Measurements from ENCODE around the gene ASCL3. TPM values are rescaled to one million over a fixed set of nuclear protein-coding genes. Genes with fewer than 3 reads are reported as not detected.
"Not testable (repeated sequence)": the region's sequence is repeated elsewhere in the genome, so short reads cannot be mapped to it uniquely, and the experiment has no call there.

ASCL3 gene
- total RNA-seq (2014; rRNA removed; shearing (Covaris generic)): not detected in 2 replicates

DNA sequence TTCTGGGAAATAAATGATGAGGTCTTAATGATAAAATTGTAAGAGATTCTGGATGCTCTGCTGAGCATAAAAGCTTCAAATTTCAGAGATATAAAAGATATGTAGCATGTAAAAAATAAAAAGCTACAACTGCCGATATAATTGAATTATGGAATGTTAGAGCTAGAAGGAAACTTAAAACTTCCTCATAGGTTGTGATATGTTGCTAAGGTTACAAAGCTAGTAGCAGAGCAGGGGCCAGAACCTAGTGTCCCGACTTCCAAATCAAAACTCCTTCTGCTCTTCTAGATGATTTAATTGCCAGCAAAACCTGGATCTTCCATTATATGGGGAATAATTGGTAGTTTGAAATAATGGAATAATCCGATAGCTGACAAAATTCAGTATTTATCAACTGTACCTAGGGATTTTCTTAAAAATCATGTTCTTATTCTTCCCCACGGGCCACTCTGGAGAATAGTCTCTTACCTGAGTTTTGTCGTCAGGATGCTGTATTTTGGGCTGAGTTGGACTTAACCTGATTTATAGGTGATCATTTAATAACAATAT, at the start of gene ASCL3:
Gene ASCL3, minus strand, starts transcription at position 499 of the 549 bp plus-strand sequence. CDS start 4,855 bp downstream, outside the sequence.
- no peak for DNase-seq (ENCODE audit: low spot score)

- no peak for DNase-seq (ENCODE audit: low spot score)
Measured at GRCh38 chr11:8989453-8989852, 46.6 kb upstream of the ASCL3 start.

GRCh38 chr11:8988329-8989234, 45.8 kb upstream of the ASCL3 start:
- no peak for DNase-seq (ENCODE audit: low spot score)

DNA sequence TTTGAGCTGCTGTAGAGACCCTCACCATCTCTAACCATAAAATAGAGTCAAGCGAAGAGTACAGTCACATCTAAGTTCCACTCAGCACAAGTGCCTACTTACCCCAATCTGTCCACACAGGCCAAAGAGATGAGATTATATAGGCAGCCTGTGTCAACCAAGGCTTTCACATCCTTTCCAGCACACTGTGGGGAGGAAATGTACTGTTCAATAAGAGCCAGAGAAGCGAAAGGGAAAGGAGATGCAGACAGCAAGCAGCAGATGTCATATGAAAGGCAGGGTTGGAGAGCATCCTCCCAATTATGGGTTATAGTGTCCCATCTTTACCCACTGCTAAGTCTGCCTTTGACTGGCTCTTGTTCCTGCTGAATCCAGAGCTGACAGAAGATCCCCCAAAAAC, 44.6 kb upstream of the ASCL3 start:
- DNase-seq (ENCODE audit: low spot score): no peak

DNA sequence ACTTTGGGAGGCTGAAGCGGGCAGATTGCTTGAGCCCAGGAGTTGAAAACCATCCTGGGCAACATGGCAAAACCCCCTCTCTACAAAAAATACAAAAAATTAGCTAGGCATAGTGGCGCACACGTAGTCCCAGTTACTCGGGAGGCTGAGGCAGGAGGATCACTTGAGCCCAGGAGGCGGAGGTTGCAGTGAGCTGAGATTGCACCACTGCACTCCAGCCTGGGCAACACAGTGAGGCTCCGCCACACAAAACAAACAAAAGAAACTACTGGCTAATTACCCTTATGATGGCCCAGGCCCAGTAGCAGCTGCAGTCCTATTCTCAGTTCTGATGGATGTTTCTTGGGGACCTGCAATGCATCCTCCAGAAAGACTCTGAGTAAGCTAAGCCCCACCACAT, 44.0 kb upstream of the ASCL3 start:
- DNase-seq (ENCODE audit: low spot score): not testable (repeated sequence)

- no peak for DNase-seq (ENCODE audit: low spot score)
Measured at GRCh38 chr11:8985462-8985861, 42.6 kb upstream of the ASCL3 start.

DNA sequence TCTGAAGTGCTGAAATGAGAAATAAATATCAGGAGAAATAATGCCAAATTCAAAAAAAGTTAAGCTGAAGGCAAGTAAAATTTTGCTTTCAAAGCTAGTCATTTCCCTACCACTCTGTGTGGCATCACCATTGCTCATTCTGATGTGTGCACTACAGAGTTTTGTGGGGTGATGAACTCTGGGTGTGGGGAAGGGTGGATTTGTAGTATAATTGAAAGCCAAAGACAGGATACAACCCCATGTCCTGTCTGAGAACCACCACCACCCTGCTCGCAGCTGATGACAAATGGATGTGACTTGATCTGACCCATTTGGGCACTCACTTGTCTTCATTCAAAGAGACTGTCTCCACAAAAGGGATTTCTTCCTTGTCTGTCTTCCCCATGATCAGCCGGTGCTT, 40.7 kb upstream of the ASCL3 start:
- no peak for DNase-seq (ENCODE audit: low spot score)

- DNase-seq (ENCODE audit: low spot score): no peak
Measured at GRCh38 chr11:8980485-8980884, 37.7 kb upstream of the ASCL3 start.

GRCh38 chr11:8979365-8979764, 36.5 kb upstream of the ASCL3 start:
- DNase-seq (ENCODE audit: low spot score): not testable (repeated sequence)

DNA sequence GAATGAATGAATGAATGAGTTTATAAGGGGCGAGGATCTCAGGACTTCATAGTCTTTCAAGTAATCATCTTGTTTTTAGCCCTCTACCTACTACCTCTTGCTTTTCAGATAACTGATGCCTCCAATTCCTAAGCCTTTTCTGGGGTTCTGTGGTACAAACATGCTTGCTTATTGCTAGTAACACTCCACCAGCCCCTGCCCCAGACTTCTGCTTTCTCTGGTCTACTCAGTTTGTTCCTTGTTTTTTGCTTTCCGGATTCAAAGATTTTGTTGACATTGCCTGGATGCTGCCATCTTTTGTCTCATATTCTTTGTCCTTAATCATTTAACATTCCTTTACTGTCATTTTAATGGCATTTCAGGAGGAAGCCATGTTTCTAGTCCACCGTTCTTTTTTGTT, 30.3 kb upstream of the ASCL3 start:
- no peak for DNase-seq (ENCODE audit: low spot score)

GRCh38 chr11:8971924-8972316, 29.1 kb upstream of the ASCL3 start:
- DNase-seq (ENCODE audit: low spot score): no peak

DNA sequence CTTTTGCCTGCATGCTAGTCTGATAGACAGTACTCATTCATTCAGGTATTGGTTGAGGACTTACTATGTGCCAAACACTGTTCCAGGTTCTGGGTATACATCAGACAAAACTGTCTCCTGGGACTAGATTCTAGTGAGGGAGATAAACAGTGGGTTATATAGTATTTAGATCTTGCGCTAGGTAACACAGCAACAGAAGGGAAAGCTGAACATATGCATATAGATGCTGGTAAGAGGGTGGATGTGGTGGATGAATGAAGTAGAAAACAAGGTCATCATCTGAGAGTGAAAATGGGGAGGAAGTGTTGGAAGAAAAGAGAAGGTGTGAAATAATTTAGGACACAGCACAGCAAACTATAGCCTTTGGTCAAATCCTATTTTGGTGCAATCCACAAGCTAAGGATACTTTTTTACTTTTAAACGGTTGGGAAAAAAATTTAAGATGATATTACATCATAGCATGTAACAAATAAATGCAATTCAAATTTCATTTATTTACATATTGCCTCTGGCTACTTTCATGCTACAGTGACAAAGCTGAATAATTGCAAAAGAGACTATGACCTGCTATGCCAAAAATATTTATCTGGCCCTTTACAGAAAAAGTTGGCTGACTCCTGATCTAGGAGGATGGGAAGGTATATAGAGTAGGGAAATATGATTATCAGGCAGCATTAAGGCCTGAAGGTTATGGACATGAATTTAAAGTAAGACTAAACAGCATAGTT, 28.5 kb upstream of the ASCL3 start:
- no peak for DNase-seq (ENCODE audit: low spot score)

DNA sequence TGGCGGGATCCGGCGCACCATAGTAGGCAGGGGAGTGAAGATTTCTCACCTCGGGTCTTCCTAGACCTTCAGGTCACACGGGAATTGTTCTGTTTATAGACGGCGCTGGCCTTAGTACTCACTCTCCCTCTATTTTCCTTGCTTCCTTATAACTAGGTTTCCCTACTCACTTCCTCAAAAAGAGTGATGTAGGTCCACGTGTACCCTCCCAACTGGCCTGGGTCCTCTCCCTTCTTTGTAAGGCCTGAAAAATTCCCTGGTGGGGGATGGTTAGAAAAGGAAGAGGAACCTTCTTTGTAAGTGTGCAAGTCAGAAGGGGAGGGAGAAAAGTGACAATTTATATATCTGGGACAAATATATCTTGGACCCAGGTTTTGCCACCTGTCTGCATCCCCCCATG, 24.4 kb upstream of the ASCL3 start:
- DNase-seq (ENCODE audit: low spot score): no peak

DNA sequence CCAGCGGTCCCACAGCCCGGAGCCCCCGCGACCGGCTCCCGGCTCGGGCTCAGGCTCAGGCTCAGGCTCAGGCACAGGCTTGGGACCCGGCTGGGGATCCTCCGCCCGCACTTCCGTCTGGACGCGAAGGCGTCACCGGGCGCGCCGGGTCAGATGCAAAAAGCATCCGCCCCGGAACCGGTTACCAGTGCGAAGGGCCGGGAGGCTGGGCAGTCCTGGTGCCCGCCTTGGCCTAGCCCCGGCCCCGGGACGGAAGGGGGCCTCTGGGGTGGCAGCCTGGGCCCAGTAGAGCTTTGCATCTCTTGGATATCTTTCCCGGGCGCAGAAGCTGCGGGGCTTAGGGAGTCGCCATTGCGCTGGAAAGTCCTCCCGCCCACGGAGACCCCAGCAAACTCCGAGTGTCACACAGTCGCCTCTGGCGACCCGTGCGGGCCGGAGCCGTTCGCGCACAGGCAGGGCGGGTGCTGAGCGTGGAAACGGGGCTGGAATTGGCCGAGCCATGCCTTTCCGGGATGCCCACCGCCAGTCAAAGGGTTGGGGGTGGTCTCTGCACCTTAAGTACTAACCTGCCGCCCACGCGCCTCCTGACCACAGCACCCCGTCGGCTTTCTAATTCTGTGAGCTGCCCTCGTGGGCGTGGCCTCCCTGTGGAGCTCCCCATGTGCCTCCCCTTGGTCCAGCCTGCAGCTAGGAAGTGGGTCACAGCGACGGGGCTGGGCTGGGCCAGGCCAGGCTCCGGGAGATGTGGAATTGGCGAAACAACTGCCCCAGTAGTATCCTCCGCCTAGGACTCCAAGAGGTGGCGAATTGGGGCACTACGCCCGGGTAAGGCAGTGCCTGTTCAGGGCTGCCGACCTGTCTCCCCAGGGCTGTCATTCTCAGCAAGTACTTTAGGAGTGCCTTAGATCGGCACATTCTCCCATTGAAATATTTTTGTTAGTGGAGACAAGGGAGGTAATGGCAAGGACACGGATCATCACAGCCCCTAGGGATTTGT, 21.8 kb upstream of the ASCL3 start, which contains the start of gene TMEM9B:
Gene TMEM9B, minus strand, starts transcription at position 119 of the 997 bp plus-strand sequence. CDS start 129 bp downstream, outside the sequence.
- peak; percentile 96 for DNase-seq (ENCODE audit: low spot score)

DNA sequence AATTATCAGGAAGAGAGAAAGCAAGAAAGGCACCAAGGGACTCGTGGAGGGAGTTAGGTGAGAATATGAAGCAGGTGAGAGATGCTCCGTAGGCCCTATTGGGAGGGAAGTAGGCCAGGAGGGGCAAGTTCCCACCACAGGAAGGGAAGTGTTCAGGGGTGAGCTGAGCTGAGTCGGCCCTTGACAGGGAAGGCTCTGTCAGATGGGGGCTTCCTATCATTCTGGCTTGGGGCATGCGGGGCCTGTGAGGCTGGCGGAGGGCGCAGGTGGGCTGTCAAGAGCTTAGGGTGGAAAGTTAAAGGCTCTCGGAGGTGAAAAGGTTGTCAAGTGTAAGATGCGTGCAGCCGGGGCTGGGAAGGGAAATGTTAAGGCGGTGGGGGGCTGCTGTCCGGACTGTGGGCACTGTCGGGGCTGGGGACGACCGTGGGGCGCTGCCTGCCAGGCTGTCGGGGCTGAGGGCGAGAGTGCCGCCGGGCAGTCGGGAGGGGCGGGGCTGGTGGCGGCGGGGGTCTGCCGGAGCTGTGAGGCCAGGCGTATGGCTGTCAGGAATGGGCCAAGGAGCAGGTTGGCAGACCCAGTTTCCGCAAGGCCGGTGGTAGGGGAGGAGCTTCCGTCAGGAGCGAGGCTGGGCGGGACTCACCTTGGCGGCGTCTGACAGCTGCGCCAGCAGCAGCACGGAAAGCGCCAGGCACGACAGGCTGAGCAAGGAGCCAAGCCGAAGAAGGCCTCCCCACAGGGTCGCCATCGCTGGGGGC, 20.9 kb upstream of the ASCL3 start:
- peak; percentile 91 for DNase-seq (ENCODE audit: low spot score)

DNA sequence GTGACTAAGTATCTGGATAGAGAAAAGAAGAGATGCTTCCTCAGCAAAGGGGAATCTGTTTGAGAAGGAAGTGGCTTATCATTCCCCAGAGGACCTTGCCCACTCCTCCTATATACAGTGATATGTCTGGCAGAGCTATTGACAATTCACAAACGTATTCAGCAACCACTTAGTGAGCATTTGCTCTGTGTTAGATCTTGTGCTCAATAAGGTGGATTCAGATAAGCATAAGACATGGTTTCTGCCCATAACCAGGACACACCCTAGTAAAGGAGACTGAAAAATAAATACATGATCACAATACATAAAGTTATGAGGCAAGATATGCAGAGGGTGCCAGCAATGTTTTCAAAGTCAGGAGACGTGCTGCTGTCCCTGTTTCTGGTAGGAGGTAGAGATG, 20.0 kb upstream of the ASCL3 start:
- DNase-seq (ENCODE audit: low spot score): no peak

DNA sequence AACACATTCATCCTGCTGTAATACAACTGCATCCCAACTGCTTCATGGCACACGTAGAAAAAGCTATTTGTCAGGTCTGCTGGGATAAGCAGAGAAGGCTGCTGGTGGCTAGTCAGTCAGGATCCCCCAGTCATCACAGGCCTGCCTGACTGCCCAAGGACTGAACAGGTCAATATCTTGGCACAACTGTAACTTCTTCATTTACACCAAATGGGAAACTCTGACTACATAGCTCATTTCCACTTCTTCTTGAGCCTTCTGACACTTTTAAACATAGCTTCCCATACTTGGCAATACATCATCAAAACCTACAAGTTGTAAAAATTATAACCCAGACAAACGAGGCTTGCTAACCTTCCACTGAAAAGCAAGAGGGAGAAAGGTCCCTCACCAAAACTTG, 18.6 kb upstream of the ASCL3 start:
- no peak for DNase-seq (ENCODE audit: low spot score)

DNA sequence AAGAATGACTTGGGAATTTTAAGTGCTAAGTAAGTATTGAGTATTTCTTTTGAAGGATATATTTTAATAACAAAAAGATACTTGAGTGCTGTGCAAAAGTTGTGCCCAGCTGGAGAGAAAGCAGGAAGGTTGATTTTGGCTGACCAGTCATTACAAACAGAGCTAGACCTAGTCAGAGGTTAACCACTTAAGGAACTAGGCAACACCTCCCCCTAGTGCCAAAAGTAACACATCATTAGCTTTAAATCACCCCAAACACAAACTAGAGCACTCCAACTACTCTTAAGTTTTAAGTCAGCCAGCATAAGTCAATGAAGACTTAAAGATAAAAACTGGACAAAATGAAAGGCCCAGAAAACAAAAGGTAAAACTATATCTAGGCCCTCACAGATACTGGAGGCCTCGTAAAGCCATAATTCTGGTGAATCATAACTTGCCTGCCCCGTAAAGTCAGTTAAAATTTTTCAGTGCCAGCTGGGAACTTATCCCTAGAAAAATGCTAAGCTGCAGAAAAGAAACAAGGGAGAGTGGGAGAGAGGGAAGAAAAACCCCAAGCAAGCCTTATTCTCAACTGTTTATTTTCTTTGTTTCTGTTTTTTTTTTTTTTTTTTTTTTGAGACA, 16.8 kb upstream of the ASCL3 start:
- DNase-seq (ENCODE audit: low spot score): peak; percentile 83

GRCh38 chr11:8956860-8957259, 14.0 kb upstream of the ASCL3 start:
- no peak for DNase-seq (ENCODE audit: low spot score)

DNA sequence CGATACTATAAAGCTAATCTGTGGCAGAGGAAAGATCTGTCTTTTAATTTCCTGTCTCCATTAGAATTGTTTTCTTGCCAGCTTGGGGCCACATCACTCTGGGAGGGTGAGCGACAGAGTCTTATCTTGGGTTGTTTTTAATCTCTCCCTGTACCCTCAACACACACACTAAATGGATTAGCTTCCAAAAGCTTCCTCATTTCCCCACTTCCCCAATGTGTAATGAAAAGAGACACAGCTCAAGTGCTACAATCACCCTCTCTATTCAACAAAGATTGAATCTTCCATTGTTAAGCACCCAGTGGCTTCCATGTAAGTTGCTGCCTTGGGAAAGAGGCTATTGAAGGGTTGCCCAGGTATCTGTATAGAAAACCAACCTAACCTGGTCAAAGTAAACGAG, 6.1 kb upstream of the ASCL3 start:
- DNase-seq (ENCODE audit: low spot score): no peak
